Fibroblast of lung (primary cell): ENCODE results near the gene GPR61. TPM values are rescaled to one million over a fixed set of nuclear protein-coding genes. Genes with fewer than 3 reads are reported as not detected.

Experiments
- DNase-seq, 2 donors: peaks; one replicate each; pipeline versions ENCODE4 v3.0.0 to v3.0.0-alpha.2; 2010; ENCODE audit warnings: low read depth in 2 of 2
- H2AFZ ChIP-seq: 2 replicates; pipeline ENCODE4 v1.5.1; 2012; ENCODE audit warnings: low read length, control low read depth, inconsistent platforms
- H3K27ac ChIP-seq: 2 replicates; pipeline ENCODE4 v1.5.1; 2011; ENCODE audit warnings: low read length, control low read depth; ENCODE audit not compliant: insufficient read depth
- H3K27me3 ChIP-seq: 2 replicates; pipeline ENCODE4 v1.5.1; 2011; ENCODE audit warnings: mild to moderate bottlenecking, low read length; ENCODE audit not compliant: control insufficient read depth, insufficient read depth
- H3K36me3 ChIP-seq: 2 replicates; pipeline ENCODE4 v1.5.1; 2011; ENCODE audit warnings: low read length; ENCODE audit not compliant: control insufficient read depth, insufficient read depth
- H3K4me1 ChIP-seq: 2 replicates; pipeline ENCODE4 v1.5.1; 2011; ENCODE audit warnings: low read length; ENCODE audit not compliant: control insufficient read depth, insufficient read depth; ENCODE audit errors: extremely low read depth
- H3K4me2 ChIP-seq: 2 replicates; pipeline ENCODE4 v1.5.1; 2011; ENCODE audit warnings: low read length, control low read depth; ENCODE audit not compliant: insufficient read depth; ENCODE audit errors: extremely low read depth
- H3K4me3 ChIP-seq, 4 experiments: fragments of 200-600 bp in 1 of 4; sonication (generic) in 1 of 4; replicated peaks in 1 of 4; 2 replicates each; pipeline ENCODE4 v1.5.1; 2011 to 2016; ENCODE audit warnings: low read length in 4 of 4, low read depth in 3 of 4, mild to moderate bottlenecking in 3 of 4, control low read depth in 2 of 4, inconsistent platforms in 1 of 4, mixed read lengths in 1 of 4; ENCODE audit not compliant: insufficient read depth in 1 of 4; ENCODE audit errors: control extremely low read depth in 1 of 4
- H3K79me2 ChIP-seq: 2 replicates; pipeline ENCODE4 v1.5.1; 2012; ENCODE audit warnings: mild to moderate bottlenecking, low read length, inconsistent platforms; ENCODE audit not compliant: control insufficient read depth, insufficient read depth
- H3K9ac ChIP-seq: 2 replicates; pipeline ENCODE4 v1.5.1; 2011; ENCODE audit warnings: mild to moderate bottlenecking, low read length, control low read depth; ENCODE audit not compliant: insufficient read depth
- H3K9me3 ChIP-seq: 2 replicates; pipeline ENCODE4 v1.5.1; 2012; ENCODE audit warnings: low read depth, low read length; ENCODE audit not compliant: control insufficient read depth, insufficient read depth
- H4K20me1 ChIP-seq: 2 replicates; pipeline ENCODE4 v1.5.1; 2011; ENCODE audit warnings: low read length; ENCODE audit not compliant: control insufficient read depth, insufficient read depth; ENCODE audit errors: extremely low read depth
- EZH2 ChIP-seq: IDR thresholded peaks from 2 replicates; pipeline ENCODE4 v1.5.1; 2012; ENCODE audit warnings: low read length, control low read depth, mild to moderate bottlenecking; ENCODE audit errors: missing control alignments
- polyA plus RNA-seq, 2 donors: library from polyadenylated mRNA; depleted of rRNA in 1 of 2; stranded (reverse) in 1 of 2; unstranded in 1 of 2; fragments of >200 nt; gene quantifications; 2 replicates each; pipeline ENCODE4 v1.2.1, GENCODE V29; 2011 to 2012; ENCODE audit warnings: missing spikeins in 1 of 2
- total RNA-seq: library from RNA; depleted of rRNA; stranded (reverse); fragments of >200 nt; gene quantifications from 2 replicates; pipeline ENCODE4 v1.2.1, GENCODE V29; 2014
- TF ChIP-seq, protein P1 (sequence below), 2 donors: IDR thresholded peaks in 1 of 2; conservative IDR thresholded peaks in 1 of 2; 1 replicate in 1 of 2; 2 replicates in 1 of 2; pipeline ENCODE4 v1.5.1; 2011 to 2012; ENCODE audit warnings: low read length in 2 of 2, control low read depth in 1 of 2, inconsistent platforms in 1 of 2, low read depth in 1 of 2, mild to moderate bottlenecking in 1 of 2

GPR61 gene
- total and polyA plus RNA-seq, 2 donors (not counting 1 experiment from before 2014, with no cell fraction given) = 0.01 TPM; not detected in 1

DNA sequence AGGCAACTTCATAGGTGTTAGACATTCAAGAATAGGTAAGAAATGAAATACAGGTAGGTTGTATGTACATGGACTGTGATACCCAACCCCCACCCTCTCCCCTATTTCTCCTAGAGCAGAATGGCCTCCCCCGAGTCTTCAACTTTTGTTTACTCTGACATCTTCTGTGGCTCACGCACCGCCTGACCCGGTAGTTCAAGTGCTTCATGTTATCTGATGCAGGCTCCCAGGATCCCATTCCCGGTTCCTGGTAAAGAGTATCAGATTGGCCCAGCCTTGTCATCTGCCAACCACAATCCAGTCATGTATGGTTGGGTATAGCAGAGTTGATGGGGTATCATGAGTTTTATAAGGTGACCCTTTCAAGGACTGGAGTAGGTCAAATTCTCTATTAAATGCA is 17.8 kb downstream of the GPR61 start:
- Histone ChIP-seq H2AFZ (no peak overlapping the region), H3K4me2 (no peak overlapping the region), H3K4me3 (no peak overlapping the region), H3K9me3 (no peaks in the 10 kb centered on the region), H3K4me1 (peaks cover 6% of the 10 kb centered on the region), H3K79me2 (peaks cover 98% of the 10 kb centered on the region), H3K9ac (no peak overlapping the region), H3K27me3 (no peaks in the 10 kb centered on the region), H3K36me3 (no peaks in the 10 kb centered on the region), H4K20me1 (no peaks in the 10 kb centered on the region), H3K27ac (no peak overlapping the region)
- TF ChIP-seq, protein P1, sequence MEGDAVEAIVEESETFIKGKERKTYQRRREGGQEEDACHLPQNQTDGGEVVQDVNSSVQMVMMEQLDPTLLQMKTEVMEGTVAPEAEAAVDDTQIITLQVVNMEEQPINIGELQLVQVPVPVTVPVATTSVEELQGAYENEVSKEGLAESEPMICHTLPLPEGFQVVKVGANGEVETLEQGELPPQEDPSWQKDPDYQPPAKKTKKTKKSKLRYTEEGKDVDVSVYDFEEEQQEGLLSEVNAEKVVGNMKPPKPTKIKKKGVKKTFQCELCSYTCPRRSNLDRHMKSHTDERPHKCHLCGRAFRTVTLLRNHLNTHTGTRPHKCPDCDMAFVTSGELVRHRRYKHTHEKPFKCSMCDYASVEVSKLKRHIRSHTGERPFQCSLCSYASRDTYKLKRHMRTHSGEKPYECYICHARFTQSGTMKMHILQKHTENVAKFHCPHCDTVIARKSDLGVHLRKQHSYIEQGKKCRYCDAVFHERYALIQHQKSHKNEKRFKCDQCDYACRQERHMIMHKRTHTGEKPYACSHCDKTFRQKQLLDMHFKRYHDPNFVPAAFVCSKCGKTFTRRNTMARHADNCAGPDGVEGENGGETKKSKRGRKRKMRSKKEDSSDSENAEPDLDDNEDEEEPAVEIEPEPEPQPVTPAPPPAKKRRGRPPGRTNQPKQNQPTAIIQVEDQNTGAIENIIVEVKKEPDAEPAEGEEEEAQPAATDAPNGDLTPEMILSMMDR (conservative IDR thresholded peaks at IDR 0.05 in 1 of 2, IDR thresholded peaks at IDR 0.05 in 1 of 2; ENCODE audit: low read depth in 1 of 2, low read length in 2 of 2) = no peak
- no peak for TF ChIP-seq EZH2
- DNase-seq = no peak

DNA sequence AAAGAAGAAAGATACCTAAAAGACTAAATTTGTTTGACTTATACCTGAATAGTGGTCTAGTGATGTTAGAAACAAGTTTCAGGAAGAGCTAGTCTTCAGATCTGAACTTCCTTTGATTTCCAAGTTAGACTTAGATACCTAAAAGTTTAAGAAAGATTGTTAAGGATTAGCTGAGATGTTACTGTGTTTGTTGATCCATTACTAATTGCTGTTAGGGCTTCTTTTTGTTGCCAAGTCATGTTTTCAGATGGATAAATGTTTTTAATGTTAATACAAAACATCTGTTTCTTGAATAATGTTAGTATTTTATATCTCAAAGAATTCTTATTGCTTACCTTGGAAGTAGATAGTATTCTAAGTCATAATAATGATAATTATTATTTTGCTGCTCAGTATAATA is 20.3 kb downstream of the GPR61 start:
- Histone ChIP-seq H3K9me3 (no peaks in the 10 kb centered on the region), H3K4me1 (peaks cover 6% of the 10 kb centered on the region), H3K27ac (no peak overlapping the region), H2AFZ (no peak overlapping the region), H3K4me2 (no peak overlapping the region), H3K4me3 (no peak overlapping the region), H3K36me3 (no peaks in the 10 kb centered on the region), H3K27me3 (no peaks in the 10 kb centered on the region), H3K9ac (no peak overlapping the region), H3K79me2 (peaks cover 98% of the 10 kb centered on the region), H4K20me1 (no peaks in the 10 kb centered on the region)
- no peak for DNase-seq
- no peak for TF ChIP-seq EZH2
- TF ChIP-seq, protein P1 (conservative IDR thresholded peaks at IDR 0.05 in 1 of 2, IDR thresholded peaks at IDR 0.05 in 1 of 2; ENCODE audit: low read depth in 1 of 2, low read length in 2 of 2) = no peak

DNA sequence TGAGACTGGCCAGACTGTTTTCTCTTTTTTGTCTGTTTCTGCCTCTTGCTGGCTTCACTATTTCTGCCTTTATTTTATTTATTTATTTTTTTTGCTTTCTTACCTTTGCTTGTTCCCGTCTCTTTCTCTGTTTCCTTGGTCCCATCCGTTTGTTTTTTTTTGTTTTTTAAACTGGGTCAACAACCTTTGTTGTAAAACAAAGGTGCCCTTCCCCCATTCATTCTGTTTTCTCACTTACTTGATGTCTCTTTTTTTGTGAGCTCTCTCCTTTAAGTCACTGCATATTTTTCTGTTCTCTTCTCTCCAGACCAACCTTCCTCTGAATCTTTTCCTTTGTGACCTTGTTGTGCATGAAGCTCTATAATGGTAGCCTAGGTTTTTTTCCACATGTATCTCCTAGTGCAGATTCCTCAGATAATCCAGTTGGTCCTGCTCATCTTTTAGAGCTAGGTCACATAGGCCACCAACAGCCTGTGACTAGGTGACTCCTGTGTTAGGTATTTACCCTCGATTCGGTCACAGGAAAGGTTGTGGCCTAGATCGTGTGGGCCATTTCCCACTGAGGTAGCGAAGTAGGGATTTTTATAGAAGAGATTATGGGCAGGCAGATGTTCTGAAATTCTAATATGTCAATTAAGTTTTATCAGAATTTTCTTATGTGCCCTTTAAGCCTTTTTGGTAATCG is 24.7 kb downstream of the GPR61 start:
- peaks cover 99% of the 10 kb centered on the region for H3K79me2 ChIP-seq
- H3K36me3 ChIP-seq = no peaks in the 10 kb centered on the region
- DNase-seq = no peak
- H3K27ac ChIP-seq = no peak overlapping the region
- TF ChIP-seq EZH2 = no peak
- TF ChIP-seq, protein P1 (conservative IDR thresholded peaks at IDR 0.05 in 1 of 2, IDR thresholded peaks at IDR 0.05 in 1 of 2; ENCODE audit: low read depth in 1 of 2, low read length in 2 of 2) = no peak
- H4K20me1 ChIP-seq = peaks cover 1% of the 10 kb centered on the region
- no peak overlapping the region for H3K4me3 ChIP-seq
- no peak overlapping the region for H3K9ac ChIP-seq
- H3K27me3 ChIP-seq = no peaks in the 10 kb centered on the region
- H3K9me3 ChIP-seq = no peaks in the 10 kb centered on the region
- H3K4me2 ChIP-seq = no peak overlapping the region
- no peak overlapping the region for H2AFZ ChIP-seq
- H3K4me1 ChIP-seq = peaks cover 4% of the 10 kb centered on the region
